ENCODE measurements around the gene AGBL4. TPM values are rescaled to one million over a fixed set of nuclear protein-coding genes. Genes with fewer than 3 reads are reported as not detected.
"Not testable (repeated sequence)": the region's sequence is repeated elsewhere in the genome, so short reads cannot be mapped to it uniquely, and the experiment has no call there.

AGBL4 gene
- total RNA-seq, 1 donor from 2014 or later: 3.1 TPM

GRCh38 chr1:48552903-48553606 lies 1470.7 kb downstream of the AGBL4 start:
- no peak for DNase-seq (ENCODE audit: low spot score)

DNA sequence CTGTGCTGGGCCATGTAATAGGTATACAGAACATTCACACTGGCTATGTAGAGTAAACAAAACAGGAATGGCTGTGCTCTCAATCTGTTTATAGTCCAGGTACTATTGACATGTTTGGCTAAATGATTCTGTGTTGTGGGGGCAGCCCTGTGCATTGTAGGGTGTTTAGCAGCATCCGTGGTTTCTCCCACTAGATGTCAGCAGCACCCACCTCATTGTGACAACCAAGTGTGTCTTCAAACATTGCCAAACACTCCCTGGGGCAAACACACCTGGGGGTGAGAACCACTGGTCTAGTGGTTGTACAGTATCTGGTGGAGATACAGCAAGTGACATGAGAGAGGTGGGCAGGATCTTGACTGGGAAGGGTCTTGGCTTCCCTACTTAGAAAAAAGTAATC lies 1471.3 kb downstream of the AGBL4 start:
- DNase-seq (ENCODE audit: low spot score): no peak

GRCh38 chr1:48548985-48549384 lies 1474.8 kb downstream of the AGBL4 start:
- no peak for DNase-seq (ENCODE audit: low spot score)

DNA sequence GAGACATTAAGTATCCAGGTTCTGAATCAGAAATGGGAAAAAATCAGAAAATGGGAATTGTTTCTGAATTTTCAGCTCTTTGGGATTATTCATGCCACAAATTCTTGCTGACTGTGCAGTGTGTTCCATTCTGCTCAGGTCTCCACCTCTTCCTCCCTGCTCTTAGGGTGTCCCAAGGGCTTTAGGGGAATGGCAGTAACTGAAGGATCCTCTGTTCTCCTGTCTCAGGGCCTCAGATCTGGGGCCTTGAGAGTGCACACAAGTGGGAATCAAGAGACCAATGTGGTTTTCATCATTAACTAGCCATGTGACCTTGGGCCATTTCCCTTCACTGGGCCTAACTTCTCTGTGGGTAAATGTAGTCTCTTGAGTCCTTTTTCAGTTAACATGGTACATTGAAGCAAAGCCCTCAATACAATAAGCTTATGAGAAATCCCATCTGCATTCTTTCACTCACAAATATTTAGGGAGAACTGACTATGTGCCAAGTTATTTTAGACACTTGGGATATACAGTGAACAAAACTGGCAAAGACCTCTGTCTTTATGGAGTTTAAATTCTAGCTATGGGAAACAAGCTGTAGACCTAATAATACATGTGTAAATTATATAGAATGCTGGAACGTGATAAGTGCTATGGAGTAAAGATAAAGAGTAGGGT lies 1476.1 kb downstream of the AGBL4 start:
- no peak for DNase-seq (ENCODE audit: low spot score)

DNA sequence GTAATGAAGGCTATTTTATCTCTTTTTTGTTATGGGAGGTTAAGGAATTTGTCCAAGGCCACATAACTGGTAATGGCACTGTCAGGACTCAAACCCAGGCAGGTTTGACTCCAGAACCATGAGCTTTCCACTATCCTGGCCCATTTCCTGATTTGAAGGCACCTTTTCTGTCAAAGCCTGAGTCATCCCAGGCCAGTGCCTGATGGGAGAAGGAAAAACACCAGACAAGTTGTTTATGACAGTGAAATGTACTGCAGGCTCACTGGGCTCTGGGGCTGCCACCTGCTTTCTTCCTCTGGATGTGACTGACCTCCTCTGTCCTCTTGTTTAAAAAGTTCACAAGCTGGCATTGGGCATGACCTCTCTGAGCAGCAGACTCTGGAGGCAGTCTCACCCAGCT lies 1479.9 kb downstream of the AGBL4 start:
- DNase-seq (ENCODE audit: low spot score): no peak

DNA sequence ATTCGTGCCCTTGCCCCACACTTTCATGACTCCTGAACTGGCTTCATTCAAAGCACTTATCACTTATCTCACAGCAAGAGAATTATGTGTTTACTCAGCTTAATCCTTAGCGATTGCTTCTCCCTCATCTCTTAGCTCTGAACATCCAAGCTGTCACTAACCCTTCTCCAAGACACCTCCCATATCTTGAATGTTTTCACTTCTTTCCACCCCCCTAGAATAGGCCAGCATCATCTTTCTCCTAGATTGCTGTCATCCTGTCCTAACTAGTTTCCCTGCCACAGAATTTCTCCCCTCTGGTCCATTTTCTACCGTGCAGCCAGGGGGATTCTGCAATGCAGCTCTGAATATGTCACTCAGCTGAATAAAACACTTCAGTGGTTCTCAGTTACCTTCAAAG lies 1483.2 kb downstream of the AGBL4 start:
- no peak for DNase-seq (ENCODE audit: low spot score)

GRCh38 chr1:48536477-48536876 lies 1487.3 kb downstream of the AGBL4 start:
- no peak for DNase-seq (ENCODE audit: low spot score)

GRCh38 chr1:48532976-48533375 lies 1490.8 kb downstream of the AGBL4 start:
- DNase-seq (ENCODE audit: low spot score): no peak

GRCh38 chr1:48530727-48531351 lies 1492.9 kb downstream of the AGBL4 start:
- DNase-seq (ENCODE audit: low spot score): no peak

GRCh38 chr1:48527051-48527450 lies 1496.7 kb downstream of the AGBL4 start:
- no peak for DNase-seq (ENCODE audit: low spot score)

DNA sequence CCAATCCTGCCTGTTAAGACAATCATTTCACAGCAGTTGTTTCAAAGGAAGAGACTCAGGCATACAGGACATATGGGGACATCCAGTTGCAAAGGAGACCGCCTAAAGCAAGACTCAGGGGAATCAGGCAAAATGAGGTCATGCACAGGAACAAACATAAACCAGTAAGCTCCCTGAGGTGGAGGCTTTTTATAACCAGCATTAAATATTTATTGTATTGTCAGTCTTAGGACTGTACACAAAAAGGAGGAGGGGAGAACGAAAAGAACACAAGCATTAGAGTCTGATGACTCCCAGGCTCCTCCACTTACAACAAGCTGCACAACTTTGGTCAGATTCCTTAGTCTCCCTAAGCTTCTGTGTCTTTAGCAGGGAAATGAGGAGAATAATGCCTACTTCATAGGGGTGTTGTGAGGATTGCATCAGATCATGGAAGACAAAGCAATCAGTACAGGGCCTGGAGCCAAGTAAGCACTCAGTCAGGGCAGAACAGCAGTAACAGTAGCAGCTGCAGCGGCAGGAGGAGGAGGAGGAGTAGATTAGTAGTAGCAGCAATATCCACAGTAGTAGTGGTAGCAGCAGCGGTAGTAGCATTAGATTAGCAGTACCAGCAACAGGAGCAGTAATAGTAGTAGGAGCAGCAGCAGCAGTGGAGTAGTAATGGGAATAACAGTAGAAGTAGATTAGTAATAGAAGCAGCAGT lies 1497.6 kb downstream of the AGBL4 start:
- peak; percentile 8 for DNase-seq (ENCODE audit: low spot score)

DNA sequence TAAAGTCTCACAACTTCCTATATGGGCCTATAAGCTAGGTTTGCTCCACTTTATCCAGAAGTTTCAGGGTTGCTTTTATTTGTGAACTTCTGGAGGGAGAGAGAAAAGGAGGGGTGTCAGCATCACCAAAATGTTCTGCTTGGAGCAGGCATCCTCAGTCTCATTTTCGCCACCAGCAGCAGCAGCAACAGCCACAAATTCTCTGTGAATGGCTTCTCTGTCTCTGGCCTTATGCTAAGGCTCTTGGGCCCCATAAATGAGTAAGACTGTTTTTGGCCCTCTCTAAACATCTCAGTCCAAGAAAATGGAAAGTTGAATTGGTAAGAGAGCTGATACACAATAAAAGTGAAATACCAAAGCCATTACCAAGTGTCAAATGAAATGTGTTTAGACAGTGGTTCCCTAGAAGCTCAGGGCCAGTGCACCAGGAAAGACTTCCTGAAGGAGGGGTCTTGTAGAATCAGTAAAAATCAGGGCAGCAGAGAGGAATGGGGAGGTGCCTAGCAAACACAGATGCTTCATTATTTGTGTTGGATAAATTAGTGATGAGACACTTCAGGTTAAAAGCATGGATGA lies 1498.8 kb downstream of the AGBL4 start:
- DNase-seq (ENCODE audit: low spot score): no peak

- DNase-seq (ENCODE audit: low spot score): no peak
Measured at GRCh38 chr1:48523558-48523957, 1500.2 kb downstream of the AGBL4 start.

- not testable (repeated sequence) for DNase-seq (ENCODE audit: low spot score)
Measured at GRCh38 chr1:48519896-48520295, 1503.9 kb downstream of the AGBL4 start.

DNA sequence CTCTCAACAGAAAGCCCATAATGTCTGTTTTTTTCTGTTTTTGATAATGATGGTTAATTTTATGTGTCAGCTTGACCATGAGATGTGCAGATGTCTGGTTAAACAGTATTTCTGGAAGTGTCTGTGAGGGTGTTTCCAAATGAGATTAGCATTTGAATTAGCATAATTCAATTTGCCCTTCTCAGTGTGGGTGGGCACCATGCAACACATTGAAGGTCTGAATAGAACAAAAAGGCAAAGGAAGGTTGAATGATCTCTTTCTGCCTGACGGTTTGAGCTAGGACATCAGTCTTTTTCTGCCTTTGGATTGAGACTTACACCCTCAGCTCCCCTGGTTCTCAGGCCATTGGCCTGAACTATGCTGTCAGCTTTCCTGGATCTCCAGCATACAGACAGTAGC lies 1516.9 kb downstream of the AGBL4 start:
- no peak for DNase-seq (ENCODE audit: low spot score)

- no peak for DNase-seq (ENCODE audit: low spot score)
Measured at GRCh38 chr1:48500541-48501450, 1523.0 kb downstream of the AGBL4 start.

DNA sequence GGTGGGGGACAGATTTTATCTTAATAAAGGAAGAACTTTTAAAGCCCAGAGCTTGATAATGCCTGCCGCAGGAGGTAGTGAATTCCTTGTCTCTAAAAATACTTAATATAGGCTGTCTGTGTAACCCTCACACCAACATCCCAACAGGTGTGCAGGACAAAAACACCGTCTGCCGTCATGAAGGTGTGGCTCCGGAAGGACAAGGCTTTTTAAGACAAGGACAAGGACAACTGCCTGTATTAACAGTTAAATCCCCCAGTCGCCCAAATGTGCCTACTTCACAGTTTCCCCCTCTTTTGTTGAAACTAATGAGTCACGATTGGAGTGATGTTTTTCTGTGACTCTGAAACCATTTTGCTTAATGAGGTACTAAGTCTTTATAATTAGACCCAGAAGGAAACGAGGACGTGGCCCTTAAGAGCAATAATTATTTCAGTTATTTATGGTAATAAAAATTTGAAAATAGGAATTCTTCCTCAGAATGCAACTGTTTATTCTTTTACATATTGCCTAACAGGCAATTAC lies 1524.5 kb downstream of the AGBL4 start:
- no peak for DNase-seq (ENCODE audit: low spot score)

GRCh38 chr1:48498096-48498791 lies 1525.5 kb downstream of the AGBL4 start:
- DNase-seq (ENCODE audit: low spot score): peak; percentile 85

- no peak for DNase-seq (ENCODE audit: low spot score)
Measured at GRCh38 chr1:48495911-48496310, 1527.8 kb downstream of the AGBL4 start.

DNA sequence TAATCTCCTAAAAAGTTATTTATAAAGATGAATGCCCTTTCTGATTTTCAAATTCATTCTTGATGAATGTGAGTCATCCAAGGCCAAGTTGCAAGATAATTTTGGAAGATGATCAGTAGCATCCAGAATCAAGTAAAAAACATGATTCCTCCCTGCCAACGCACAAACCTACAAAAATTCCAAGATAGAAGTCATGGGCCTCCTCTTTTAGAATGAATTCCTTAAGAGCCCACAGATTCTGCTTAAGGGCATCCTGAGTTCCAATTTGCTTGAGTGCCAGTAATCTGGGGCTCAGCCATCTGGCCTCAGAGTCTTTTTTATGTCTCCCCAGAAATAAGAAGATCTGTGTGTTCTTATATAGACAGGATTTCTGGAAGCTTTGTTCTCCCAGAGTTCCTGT lies 1528.6 kb downstream of the AGBL4 start:
- peak; percentile 15 for DNase-seq (ENCODE audit: low spot score)
